HepG2 (cell line): Measurements from ENCODE around the gene MRGPRG. TPM values are rescaled to one million over a fixed set of nuclear protein-coding genes. Genes with fewer than 3 reads are reported as not detected.
"Not testable (repeated sequence)": the region's sequence is repeated elsewhere in the genome, so short reads cannot be mapped to it uniquely, and the experiment has no call there.

ENCODE experiments used
- ATAC-seq: fragments of 200-7000 bp; cut with Tn5 transposase; 3 replicates; pipeline ENCODE4 v1.9.1; 2020; ENCODE audit warnings: mild to moderate bottlenecking, moderate library complexity
- BruUV-seq: library from RNA; stranded (reverse); fragments of 400-500 nt; replicated peaks from 2 replicates; lab custom pipeline; 2021; lab: Mats Ljungman, UMichigan
- CTCF ChIA-PET: fragments of 300-600 bp; formaldehyde crosslinking; extraction: SDS; loops from one replicate; lab custom pipeline; 2021; ENCODE audit warnings: low total read pairs, inconsistent platforms, low intra/inter-chr PET ratio; lab: Yijun Ruan, JAX
- POLR2A ChIA-PET: fragments of 350-600 bp; sonication (Branson Sonifier 250); formaldehyde crosslinking; loops from one replicate; lab custom pipeline; 2020; ENCODE audit warnings: antibody characterized with exemption, inconsistent platforms; lab: Yijun Ruan, JAX
- DNase-seq: peaks from one replicate; pipeline ENCODE4 v3.0.0-alpha.2; 2015; ENCODE audit warnings: low spot score
- FAIRE-seq: peaks from 3 replicates; lab custom pipeline; 2011; peaks lifted over from hg19 to GRCh38; lab: Jason Lieb, UNC
- H2AFZ ChIP-seq: one replicate; pipeline ENCODE4 v1.6.1; 2011; ENCODE audit warnings: low read length, inconsistent platforms
- H3K27ac ChIP-seq: fragments of 300-600 bp; 3 replicates; pipeline ENCODE4 v1.8.0; 2011; ENCODE audit warnings: mixed run types, mild to moderate bottlenecking, mixed read lengths, low read length, inconsistent platforms; ENCODE audit not compliant: insufficient read depth; ENCODE audit errors: extremely low read length
- H3K27me3 ChIP-seq, 2 experiments: fragments of 200-600 bp in 1 of 2; 2 replicates in 1 of 2; 3 replicates in 1 of 2; pipeline versions ENCODE4 v1.6.0 to v1.8.0; 2011; ENCODE audit warnings: low read length in 2 of 2, mild to moderate bottlenecking in 2 of 2, moderate library complexity in 2 of 2, inconsistent platforms in 1 of 2; ENCODE audit not compliant: insufficient read depth in 2 of 2, control insufficient read depth in 1 of 2
- H3K36me3 ChIP-seq, 2 experiments: fragments of 200-600 bp in 1 of 2; replicated peaks in 1 of 2; 2 replicates in 1 of 2; 3 replicates in 1 of 2; pipeline versions ENCODE4 v1.5.1 to v1.8.0; 2011; ENCODE audit warnings: low read length in 2 of 2, inconsistent platforms in 1 of 2; ENCODE audit not compliant: insufficient read depth in 2 of 2, control insufficient read depth in 1 of 2
- H3K4me1 ChIP-seq: 2 replicates; pipeline ENCODE4 v1.5.1; 2012; ENCODE audit warnings: low read length, inconsistent platforms; ENCODE audit not compliant: insufficient read depth
- H3K4me2 ChIP-seq: 2 replicates; pipeline ENCODE4 v1.6.0; 2011; ENCODE audit warnings: low read depth, low read length, inconsistent platforms
- H3K4me3 ChIP-seq, 3 experiments: fragments of 200-600 bp in 1 of 3; sonication (generic), shearing (Covaris generic) in 1 of 3; replicated peaks in 1 of 3; 2 replicates each; pipeline ENCODE4 v1.5.1; 2011 to 2016; ENCODE audit warnings: low read length in 3 of 3, inconsistent platforms in 2 of 3, low read depth in 2 of 3, mild to moderate bottlenecking in 2 of 3, control low read depth in 1 of 3, mixed read lengths in 1 of 3; ENCODE audit not compliant: insufficient read depth in 1 of 3
- H3K79me2 ChIP-seq: one replicate; pipeline ENCODE4 v1.6.1; 2011; ENCODE audit warnings: low read length, inconsistent platforms; ENCODE audit not compliant: insufficient read depth
- H3K9ac ChIP-seq: 2 replicates; pipeline ENCODE4 v1.6.0; 2011; ENCODE audit warnings: mild to moderate bottlenecking, low read depth, low read length, inconsistent platforms; ENCODE audit not compliant: insufficient read depth
- H3K9me3 ChIP-seq: 2 replicates; pipeline ENCODE4 v1.5.1; 2012; ENCODE audit warnings: mild to moderate bottlenecking, low read length
- H4K20me1 ChIP-seq: 2 replicates; pipeline ENCODE4 v1.6.0; 2011; ENCODE audit warnings: inconsistent platforms, mild to moderate bottlenecking, low read length, moderate library complexity; ENCODE audit not compliant: insufficient read depth
- WGBS: methylation state at CpG from one replicate; pipeline ENCODE4 v1.1.6; 2017; ENCODE audit warnings: low lambda C conversion rate; 5-methylcytosine and 5-hydroxymethylcytosine counted together
- in situ Hi-C: cut with HindIII; loops from 2 replicates; pipeline ENCODE4 v1.10.0; 2017; ENCODE audit warnings: low pct_unique_long_range_greater_than_20kb; ENCODE audit not compliant: extremely low pct_ligation_motif_present
- intact Hi-C: fragments of 100-400 bp; cut with micrococcal nuclease; formaldehyde crosslinking; loops from one replicate; pipeline ENCODE4 v1.10.0; 2022; ENCODE audit not compliant: unreplicated experiment
- polyA plus RNA-seq, 8 experiments: library from polyadenylated mRNA; depleted of rRNA in 3 of 8; stranded (reverse) in 7 of 8; unstranded in 1 of 8; fragments of >200 nt; fragmentation: Illumina TruSeq in 4 of 8; extraction: Trizol in 4 of 8; gene quantifications; 2 replicates each; pipeline versions ENCODE4 v1.2.1 to v1.2.3, GENCODE V29; 2011 to 2016; ENCODE audit warnings: low read depth in 4 of 8, missing spikeins in 1 of 8, mixed read lengths in 1 of 8; ENCODE audit not compliant: insufficient read depth in 1 of 8
- total RNA-seq, 5 experiments: library from RNA; depleted of rRNA; stranded (reverse); fragments of >200 nt; fragmentation: Illumina TruSeq; extraction: Trizol; gene quantifications; 2 replicates each; pipeline ENCODE4 v1.2.3, GENCODE V29; 2016; ENCODE audit warnings: low read depth in 1 of 5

MRGPRG gene
- total and polyA plus RNA-seq, 2 of the 13 experiments (the other 11 are each of a cell fraction or from before 2014, with no cell fraction given) = not detected

DNA sequence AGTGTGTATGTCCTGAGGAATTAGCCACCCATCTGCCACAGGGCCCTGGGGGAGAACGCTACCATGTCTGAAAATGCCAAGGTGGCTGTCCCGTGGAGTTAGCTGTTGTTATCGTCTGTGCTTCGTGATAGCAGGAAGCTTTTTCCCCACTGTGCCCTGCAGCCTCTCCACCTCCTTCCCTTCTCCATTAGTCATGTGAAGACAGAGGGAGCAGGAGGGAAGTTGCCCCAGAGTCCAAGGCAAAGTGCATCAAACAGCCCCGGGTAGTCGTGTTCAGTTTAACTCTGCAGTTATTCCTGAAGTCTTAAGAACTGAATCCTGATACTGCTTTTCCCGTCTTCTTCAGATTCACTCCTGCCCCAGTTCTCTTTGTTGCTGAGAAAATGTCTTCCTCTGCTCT, 43.9 kb upstream of the MRGPRG start:
- FAIRE-seq, CTCF ChIA-PET, H3K9me3 ChIP-seq, H3K4me1 ChIP-seq, H2AFZ ChIP-seq, BruUV-seq, ATAC-seq, DNase-seq, H3K79me2 ChIP-seq, POLR2A ChIA-PET, in situ Hi-C loops, H3K4me2 ChIP-seq, H3K4me3 ChIP-seq, intact Hi-C loops, H3K27ac ChIP-seq, H3K9ac ChIP-seq, H4K20me1 ChIP-seq, H3K36me3 ChIP-seq, H3K27me3 ChIP-seq: not testable (repeated sequence)
- 11% methylated on average over 4 of the region's 7 CpGs for WGBS

DNA sequence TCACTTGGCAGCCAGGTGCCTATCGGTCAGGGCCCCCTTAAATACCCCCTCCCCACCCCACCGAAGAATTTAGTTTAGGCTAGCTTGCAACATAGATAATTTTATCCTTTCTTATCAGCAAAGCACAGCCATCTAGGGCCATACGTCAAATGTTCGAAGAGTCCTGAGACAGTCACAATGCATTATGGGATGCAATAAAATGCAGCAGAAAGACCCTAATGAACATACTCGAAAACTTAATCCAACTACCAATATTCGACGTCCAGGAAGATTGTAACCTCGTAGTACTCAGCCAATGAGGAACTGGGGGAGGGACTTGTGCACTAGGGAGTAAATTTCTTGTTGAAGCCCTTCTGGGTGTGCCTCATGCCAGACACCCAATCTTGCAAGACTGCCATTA, 43.2 kb upstream of the MRGPRG start:
- H3K4me1 ChIP-seq, DNase-seq, H2AFZ ChIP-seq, H3K4me3 ChIP-seq, FAIRE-seq, H3K4me2 ChIP-seq, H3K9me3 ChIP-seq, H3K27ac ChIP-seq, ATAC-seq, H3K9ac ChIP-seq, in situ Hi-C loops, BruUV-seq, H4K20me1 ChIP-seq, POLR2A ChIA-PET, H3K27me3 ChIP-seq, intact Hi-C loops, H3K36me3 ChIP-seq, CTCF ChIA-PET, H3K79me2 ChIP-seq: not testable (repeated sequence)
- 47% methylated on average over 6 of the region's 8 CpGs for WGBS

DNA sequence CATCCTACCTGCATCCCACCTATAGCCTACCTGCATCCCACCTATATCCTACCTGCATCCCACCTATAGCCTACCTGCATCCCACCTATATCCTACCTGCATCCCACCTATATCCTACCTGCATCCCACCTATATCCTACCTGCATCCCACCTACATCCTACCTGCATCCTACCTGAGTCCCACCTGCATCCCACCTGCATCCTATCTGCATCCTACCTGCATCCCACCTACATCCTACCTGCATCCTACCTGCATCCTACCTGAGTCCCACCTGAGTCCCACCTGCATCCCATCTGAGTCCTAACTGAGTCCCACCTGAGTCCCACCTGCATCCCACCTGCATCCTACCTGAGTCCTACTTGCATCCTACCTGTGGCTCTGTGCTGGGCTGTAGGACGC, 38.9 kb upstream of the MRGPRG start:
- H3K36me3 ChIP-seq, BruUV-seq, H3K9ac ChIP-seq, H3K27me3 ChIP-seq, H3K4me2 ChIP-seq, POLR2A ChIA-PET, H3K9me3 ChIP-seq, intact Hi-C loops, in situ Hi-C loops, H3K27ac ChIP-seq, CTCF ChIA-PET, H2AFZ ChIP-seq, FAIRE-seq, H3K79me2 ChIP-seq, DNase-seq, ATAC-seq, H4K20me1 ChIP-seq, H3K4me3 ChIP-seq, H3K4me1 ChIP-seq: not testable (repeated sequence)
- 0% methylated on average over 1 of the region's 1 CpG for WGBS

DNA sequence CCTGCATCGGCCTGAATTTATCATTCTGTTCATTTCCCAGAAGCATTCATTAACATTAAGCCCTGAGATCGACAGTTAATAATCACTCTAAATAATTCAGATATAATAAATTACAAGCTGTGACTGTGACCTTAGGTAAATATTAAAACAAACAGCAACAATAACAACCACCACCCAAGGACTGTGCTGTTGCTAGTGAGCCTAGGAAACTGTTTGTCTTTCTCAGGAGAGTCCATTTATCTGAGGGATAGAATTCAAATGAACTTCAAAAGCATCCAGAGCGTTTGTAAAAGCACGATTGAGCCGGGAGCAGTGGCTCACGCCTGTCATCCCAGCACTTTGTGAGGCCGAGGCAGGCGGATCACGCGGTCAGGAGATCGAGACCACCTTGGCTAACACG, 36.6 kb upstream of the MRGPRG start:
- H3K4me3 ChIP-seq, H3K27me3 ChIP-seq, H3K4me2 ChIP-seq, H4K20me1 ChIP-seq, POLR2A ChIA-PET, DNase-seq, H3K27ac ChIP-seq, ATAC-seq, H3K9me3 ChIP-seq, H3K4me1 ChIP-seq, CTCF ChIA-PET, H3K36me3 ChIP-seq, BruUV-seq, H3K9ac ChIP-seq, H2AFZ ChIP-seq, H3K79me2 ChIP-seq, FAIRE-seq, in situ Hi-C loops, intact Hi-C loops: not testable (repeated sequence)
- WGBS = no CpG with 5 or more reads among the region's 12 CpGs
